GM12865 (cell line): ENCODE data around the gene CCDC124.
A peak's percentile ranks its signal among the peaks of the same experiment; 100 is the strongest.

Source experiments
- DNase-seq: peaks from one replicate; pipeline ENCODE4 v3.0.0; 2010; ENCODE audit warnings: low read depth
- H3K4me3 ChIP-seq: 2 replicates; pipeline ENCODE4 v1.5.1; 2011; ENCODE audit warnings: mild to moderate bottlenecking, low read depth, low read length, control low read depth
- TF ChIP-seq, protein P1 (sequence below): IDR thresholded peaks from 2 replicates; pipeline ENCODE4 v1.5.1; 2011; ENCODE audit warnings: low read length, control low read depth, low read depth, inconsistent platforms; ENCODE audit not compliant: insufficient read depth; ENCODE audit errors: missing control alignments

Gene CCDC124

DNA sequence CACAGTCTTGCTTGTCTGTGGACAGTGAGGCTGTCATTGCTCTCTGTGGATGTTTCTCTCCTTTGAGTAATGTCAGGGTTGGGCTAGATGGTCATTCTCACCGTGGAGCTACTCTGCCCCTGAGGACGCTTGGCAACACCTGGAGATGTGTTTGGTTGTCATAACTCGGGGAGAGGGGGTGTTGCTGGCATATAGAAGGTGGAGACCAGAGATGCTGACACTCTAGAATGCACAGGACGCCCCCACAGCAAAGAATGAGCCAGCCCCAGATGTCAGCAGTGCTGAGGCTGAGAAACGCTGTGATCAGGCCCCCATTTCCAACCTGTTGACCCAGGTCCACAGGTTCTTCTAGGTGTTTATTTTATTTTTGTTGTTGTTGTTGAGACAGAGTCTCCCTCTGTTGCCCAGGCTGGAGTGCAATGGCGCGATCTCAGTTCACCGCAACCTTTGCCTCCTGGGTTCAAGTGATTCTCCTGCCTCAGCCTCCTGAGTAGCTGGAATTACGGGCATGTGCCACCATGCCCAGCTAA, 4.6 kb downstream of the CCDC124 start:
- TF ChIP-seq, protein P1, sequence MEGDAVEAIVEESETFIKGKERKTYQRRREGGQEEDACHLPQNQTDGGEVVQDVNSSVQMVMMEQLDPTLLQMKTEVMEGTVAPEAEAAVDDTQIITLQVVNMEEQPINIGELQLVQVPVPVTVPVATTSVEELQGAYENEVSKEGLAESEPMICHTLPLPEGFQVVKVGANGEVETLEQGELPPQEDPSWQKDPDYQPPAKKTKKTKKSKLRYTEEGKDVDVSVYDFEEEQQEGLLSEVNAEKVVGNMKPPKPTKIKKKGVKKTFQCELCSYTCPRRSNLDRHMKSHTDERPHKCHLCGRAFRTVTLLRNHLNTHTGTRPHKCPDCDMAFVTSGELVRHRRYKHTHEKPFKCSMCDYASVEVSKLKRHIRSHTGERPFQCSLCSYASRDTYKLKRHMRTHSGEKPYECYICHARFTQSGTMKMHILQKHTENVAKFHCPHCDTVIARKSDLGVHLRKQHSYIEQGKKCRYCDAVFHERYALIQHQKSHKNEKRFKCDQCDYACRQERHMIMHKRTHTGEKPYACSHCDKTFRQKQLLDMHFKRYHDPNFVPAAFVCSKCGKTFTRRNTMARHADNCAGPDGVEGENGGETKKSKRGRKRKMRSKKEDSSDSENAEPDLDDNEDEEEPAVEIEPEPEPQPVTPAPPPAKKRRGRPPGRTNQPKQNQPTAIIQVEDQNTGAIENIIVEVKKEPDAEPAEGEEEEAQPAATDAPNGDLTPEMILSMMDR = no peak
- DNase-seq = no peak
- H3K4me3 ChIP-seq = no peak overlapping the region

GRCh38 chr19:17938092-17938845, 5.5 kb downstream of the CCDC124 start:
- DNase-seq = peak; percentile 86
- TF ChIP-seq, protein P1 = peak; percentile 99
- H3K4me3 ChIP-seq = no peak overlapping the region

GRCh38 chr19:17942181-17942580, 9.4 kb downstream of the CCDC124 start:
- TF ChIP-seq, protein P1 = no peak
- H3K4me3 ChIP-seq = no peak overlapping the region
- DNase-seq = no peak

DNA sequence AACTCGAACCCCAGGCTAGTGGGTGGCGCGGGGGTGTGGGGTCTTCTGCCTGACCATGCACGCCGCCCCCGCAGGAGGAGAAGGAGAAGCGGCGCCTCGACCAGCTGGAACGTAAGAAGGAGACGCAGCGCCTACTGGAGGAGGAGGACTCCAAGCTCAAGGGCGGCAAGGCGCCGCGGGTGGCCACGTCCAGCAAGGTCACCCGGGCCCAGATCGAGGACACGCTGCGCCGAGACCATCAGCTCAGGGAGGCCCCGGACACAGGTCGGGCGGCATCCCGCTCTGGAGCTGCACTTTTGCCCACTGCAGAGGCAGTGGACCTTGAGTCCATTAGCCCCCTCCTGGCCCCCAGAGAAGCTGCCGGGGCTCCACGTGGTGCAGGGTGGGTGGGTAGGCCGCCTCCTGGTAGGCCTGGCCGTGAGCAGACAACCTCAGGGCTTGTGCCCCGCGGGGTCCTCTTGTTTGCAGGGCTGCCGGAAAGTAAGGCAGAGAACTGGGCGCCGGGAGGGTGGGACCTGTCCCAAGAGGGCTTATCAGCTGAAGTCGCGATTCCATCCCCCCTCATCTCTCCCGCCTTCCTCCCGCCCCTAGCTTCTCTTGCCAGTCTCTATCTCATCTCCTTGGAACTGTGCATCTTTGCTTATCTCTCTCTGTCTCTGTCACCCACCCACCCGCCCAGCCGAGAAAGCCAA, 9.9 kb downstream of the CCDC124 start:
- TF ChIP-seq, protein P1 = no peak
- DNase-seq = no peak
- no peak overlapping the region for H3K4me3 ChIP-seq

DNA sequence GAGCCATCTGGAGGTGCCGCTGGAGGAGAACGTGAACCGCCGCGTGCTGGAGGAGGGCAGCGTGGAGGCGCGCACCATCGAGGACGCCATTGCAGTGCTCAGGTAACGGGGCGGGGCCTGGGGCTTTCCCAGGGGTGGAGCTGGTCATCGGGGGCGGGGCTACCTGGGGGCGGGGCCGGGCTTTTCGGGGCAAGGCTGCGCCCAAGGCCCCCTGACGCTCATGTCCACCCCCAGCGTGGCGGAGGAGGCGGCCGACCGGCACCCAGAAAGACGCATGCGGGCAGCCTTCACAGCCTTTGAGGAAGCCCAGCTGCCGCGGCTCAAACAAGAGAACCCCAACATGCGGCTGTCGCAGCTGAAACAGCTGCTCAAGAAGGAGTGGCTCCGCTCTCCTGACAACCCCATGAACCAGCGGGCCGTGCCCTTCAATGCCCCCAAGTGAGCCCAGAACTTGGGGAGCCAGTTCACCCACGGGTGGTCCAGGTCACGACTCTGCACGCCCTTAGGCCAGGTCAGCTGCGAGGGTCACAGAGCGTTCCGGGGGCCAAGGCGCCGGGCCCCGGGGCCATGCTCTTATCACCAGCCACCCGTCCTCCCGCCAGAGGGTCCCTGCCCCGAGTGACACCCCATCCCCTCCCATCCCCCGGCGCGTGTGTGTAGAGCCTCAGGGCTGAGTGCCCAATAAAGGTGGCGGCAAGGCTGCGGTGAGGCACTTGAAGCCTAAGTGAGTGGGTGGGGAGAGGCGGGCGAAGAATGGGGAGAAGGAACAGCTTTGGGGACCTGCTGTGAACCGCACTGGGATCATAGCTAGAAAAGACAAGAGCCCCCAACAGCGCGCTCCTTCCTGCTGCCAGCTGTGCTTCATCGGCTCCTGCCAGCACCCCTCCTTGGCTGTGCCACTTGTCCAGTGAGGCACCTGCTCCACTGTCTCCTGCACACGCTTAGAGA, 10.7 kb downstream of the CCDC124 start:
- DNase-seq = no peak
- no peak overlapping the region for H3K4me3 ChIP-seq
- TF ChIP-seq, protein P1 = no peak

GRCh38 chr19:17944301-17944700, 11.5 kb downstream of the CCDC124 start:
- H3K4me3 ChIP-seq = no peak overlapping the region
- TF ChIP-seq, protein P1 = no peak
- DNase-seq = no peak
